Epithelial cell of prostate (primary cell): ENCODE data around the gene NGRN.
"Not testable (repeated sequence)": the region's sequence is repeated elsewhere in the genome, so short reads cannot be mapped to it uniquely, and the experiment has no call there.

Experiments
- DNase-seq: peaks from one replicate; pipeline ENCODE4 v3.0.0-alpha.2; 2011; ENCODE audit warnings: low read depth, low spot score
- H3K27ac ChIP-seq: fragments of 450-650 bp; 2 replicates; pipeline ENCODE4 v1.5.1; 2017; ENCODE audit warnings: mild to moderate bottlenecking

The NGRN gene

GRCh38 chr15:90271459-90272166 is 6.1 kb downstream of the NGRN start:
- no peak for DNase-seq
- no peak overlapping the region for H3K27ac ChIP-seq

- DNase-seq, H3K27ac ChIP-seq: not testable (repeated sequence)
These were observed 13.0 kb downstream of the NGRN start for GRCh38 chr15:90278467-90278866.

DNA sequence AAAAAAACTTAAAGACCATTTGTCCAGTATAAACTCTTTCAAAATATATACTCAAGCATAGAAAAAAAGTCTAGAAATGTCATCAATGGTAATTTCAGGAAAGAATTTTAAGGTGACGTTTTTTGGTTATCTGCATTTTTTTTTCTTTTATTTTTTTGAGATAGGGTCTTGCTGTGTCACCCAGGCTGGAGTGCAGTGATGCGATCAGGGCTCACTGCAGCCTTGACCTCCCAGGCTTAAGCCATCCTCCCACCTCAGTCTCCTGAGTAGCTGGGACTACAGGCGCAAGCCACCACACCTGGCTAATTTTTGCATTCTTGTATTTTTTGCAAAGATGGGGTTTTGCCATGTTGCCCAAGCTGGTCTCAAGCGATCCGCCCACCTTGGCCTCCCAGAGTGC is 15.3 kb downstream of the NGRN start:
- H3K27ac ChIP-seq, DNase-seq: not testable (repeated sequence)

GRCh38 chr15:90281637-90282036 is 16.2 kb downstream of the NGRN start:
- not testable (repeated sequence) for DNase-seq, H3K27ac ChIP-seq

DNA sequence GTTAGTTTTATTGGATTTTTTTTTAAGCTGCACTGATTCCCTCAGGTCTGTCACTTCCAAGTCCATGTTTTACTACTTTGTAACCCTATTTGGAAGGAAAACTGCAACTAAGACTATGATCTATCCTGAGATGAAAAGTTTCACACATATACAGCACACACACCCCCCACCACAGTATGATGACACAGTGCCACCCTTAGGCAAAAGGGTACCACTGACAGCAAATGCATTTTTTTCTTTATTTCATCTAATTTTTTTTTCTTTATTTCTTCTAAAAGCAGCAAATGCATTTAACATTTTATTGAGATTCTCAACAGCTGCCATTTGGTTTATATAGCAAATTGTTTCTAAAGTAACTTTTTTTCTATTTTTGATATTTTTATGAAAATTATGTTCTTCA is 21.2 kb downstream of the NGRN start:
- no peak for DNase-seq
- H3K27ac ChIP-seq: no peak overlapping the region

DNA sequence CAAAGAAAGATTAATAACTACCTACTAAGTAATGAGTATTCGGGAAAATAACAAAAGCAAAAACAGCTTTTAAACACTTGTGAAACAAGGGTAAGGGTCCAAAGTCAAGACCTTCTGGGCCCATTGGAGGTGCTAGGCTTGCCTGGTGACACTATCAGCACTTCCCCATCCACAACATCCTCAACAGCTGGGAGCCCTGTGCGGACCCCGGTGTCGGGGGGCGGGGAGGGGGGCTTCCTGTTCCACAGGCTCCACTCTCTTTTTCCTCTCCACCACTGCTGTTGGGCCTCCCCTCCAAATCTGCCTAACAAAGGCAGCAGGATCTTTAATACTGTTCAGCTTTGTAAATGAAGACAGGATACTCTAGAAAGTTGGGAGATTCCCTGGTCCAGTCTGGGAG is 21.6 kb downstream of the NGRN start:
- no peak for DNase-seq
- no peak overlapping the region for H3K27ac ChIP-seq

DNA sequence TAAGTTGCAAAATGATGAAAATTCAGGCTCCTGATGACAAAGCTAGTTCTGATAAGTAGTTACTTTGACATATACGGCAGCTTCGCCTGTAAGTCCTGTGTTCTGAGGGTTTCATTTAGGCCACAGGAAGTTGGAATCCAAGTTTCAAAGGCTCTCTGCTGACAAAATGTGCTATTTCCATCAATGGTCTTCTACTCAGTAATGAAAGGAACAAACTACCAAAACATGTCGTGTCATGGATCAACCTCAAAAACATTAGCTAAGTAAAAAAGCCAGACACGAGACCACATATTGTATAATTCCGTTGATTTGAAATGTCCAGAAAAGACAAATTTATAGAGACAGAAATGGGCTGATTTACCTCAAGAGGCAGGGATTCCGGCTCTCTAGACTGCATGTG is 22.5 kb downstream of the NGRN start:
- no peak for DNase-seq
- H3K27ac ChIP-seq: no peak overlapping the region

- H3K27ac ChIP-seq: no peak overlapping the region
- no peak for DNase-seq
These were observed 26.3 kb downstream of the NGRN start for GRCh38 chr15:90291679-90292356.

DNA sequence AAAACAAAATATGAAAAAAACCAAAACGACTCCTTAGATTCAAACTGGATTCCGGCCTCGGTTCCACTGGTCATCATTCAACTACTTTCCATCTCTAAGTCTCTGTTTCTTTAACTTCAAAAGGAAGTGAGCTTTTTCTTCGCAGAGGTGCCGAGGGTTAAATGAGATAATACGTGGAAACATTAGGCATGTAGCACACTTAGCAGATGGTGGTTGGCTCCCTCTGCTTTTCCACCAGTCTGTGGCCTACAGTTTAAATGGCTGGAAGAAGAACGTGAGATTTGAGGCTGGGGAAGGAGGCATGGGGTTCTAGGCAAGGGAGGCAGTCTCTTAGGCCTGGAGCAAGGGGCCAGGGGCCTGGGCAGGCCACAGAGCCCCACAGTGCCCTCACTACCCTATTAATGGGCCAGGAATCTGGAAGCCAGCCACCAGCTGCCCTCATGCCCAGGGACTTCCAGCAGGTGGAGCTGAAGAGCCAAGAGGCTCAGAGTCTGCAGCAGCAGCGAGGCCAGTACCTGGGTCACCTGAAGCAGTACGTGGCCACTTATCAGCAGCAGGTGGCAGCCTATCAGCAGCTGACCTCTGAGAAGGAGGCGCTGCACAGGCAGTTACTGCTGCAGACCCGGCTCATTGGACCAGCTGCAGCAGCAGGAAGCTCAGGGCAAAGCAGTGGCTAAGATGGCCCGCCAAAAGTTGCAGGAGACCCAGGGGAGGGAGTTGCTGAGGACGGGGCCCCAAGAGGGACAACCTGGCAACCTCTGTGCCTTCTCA is 27.8 kb downstream of the NGRN start:
- peak; percentile 33 for DNase-seq
- not testable (repeated sequence) for H3K27ac ChIP-seq

DNA sequence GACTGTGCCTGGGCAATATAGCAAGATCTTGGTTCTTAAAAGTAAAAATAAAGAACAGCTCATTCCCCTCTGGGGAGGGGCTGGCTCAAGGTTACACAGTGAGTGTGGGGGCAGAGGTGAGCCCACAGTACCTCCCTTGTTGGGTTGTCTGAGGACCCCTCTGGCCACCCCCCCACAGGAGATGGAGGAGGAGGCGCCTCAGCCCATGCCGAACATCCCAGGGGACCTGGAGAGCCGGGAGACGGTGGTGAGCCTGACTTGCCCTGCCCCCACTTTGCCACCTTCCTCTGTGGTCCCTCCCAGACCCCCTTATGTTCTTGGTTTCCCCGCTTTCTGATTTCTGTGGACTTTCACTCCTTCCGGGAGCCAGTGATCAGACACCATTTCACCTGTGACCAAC is 28.7 kb downstream of the NGRN start:
- no peak for DNase-seq

GRCh38 chr15:90294601-90295269 is 29.3 kb downstream of the NGRN start:
- DNase-seq: no peak
- no peak overlapping the region for H3K27ac ChIP-seq

More for the DNA sequence above, 28.7 kb downstream of the NGRN start:
- no peak overlapping the region for H3K27ac ChIP-seq

DNA sequence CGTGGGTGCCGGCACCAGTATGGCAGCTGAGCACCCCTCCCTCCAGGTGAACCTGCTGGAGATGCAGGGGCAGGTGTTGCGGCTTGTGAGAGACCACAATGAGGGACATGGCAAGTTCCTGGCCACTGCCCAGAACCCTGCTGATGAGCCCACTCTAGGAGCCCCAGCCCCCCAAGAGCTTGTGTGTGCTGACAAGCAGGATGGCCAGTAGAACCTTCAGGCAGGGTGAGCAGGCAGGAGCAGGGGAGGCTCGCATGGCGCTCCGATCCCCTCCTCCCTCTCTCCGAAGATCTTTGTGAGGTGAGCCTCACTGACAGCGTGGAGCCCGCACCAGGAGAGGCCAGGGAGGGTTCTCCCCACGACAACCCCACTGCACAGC is 29.8 kb downstream of the NGRN start:
- H3K27ac ChIP-seq: no peak overlapping the region
- no peak for DNase-seq

GRCh38 chr15:90296316-90296884 is 30.9 kb downstream of the NGRN start:
- H3K27ac ChIP-seq, DNase-seq: not testable (repeated sequence)

DNA sequence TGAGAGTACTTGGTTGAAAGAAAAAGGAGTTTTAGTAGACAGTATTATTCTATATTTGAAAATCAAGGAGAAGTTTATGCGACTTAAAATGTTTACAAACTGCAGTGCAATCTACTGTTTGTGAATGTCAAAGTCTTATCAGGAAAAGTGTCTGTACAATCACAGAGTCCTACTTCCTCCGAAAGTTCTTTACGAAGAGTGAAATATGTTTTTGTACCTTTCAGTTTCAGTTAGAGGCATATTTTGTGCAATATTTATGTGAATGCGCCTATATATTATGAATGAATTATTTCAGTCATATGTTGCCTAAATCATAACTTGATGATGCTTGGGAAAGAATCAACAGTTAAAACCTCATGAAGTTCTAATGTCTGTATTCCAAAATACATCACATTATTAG is 31.5 kb downstream of the NGRN start:
- H3K27ac ChIP-seq: no peak overlapping the region
- no peak for DNase-seq

GRCh38 chr15:90300541-90300940 is 35.1 kb downstream of the NGRN start:
- no peak overlapping the region for H3K27ac ChIP-seq
- DNase-seq: no peak

DNA sequence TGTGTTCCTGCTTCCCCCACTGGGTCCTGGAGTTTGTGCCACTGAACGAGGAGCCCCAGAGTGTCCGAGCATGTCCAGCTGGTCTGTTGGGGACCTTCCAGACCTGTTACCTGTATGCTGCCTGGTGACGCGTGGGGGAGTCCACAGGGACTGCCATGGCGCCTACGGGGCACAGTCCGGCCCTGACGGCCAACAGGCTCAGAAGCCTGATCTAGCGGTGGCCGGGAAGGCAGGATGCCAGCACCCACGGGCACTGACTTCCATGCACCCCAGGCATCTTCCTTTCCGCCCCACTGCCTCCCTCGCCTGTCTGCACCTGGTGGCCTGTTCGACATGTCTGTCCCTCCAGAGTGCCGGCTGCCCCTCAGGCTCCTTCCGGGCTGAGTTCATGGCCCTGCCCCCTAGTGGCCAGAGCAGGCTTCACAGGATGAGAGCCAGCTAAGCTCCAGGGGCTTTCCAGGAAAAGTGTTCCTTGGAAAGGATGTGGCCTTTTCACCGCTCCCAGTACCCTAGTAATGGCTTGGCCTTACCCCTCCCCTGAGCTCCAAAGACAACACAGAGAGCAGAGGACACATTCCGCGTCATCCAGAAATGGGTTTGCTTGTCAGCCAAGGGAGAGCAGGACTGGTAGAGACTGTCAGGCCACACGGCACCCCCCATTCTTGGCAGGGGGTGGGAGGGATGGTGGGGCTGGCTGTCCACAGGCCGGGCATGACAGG is 35.7 kb downstream of the NGRN start:
- no peak overlapping the region for H3K27ac ChIP-seq
- no peak for DNase-seq

DNA sequence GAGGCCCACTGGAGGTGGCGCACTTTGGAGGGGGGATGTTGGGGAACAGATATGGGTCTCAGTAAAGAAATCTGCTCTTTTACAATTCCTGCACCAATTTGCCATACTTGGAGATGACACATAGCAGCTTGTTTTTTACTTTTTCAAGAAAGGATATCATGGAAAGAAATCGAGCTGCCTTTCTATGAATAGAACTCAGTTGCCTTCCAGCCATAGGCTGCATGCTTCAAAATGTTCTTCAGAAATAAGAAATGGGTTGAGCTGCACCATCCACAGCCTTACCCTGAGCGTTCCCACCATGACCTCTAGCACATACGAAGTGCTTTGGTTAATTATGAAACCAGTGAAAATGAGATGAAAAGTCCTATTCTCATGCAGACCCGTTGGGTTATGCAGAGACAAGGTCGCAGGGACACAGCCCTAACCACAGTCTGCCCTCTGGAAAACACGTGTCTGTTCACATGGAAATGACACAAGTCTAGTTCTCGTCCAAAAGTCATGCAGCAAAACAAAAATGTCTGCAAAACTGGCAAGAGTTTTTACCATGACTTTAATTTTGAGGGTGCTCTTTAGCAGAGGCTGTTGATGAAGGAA is 36.3 kb downstream of the NGRN start:
- no peak for DNase-seq
- no peak overlapping the region for H3K27ac ChIP-seq

GRCh38 chr15:90305355-90305754 is 39.9 kb downstream of the NGRN start:
- DNase-seq, H3K27ac ChIP-seq: not testable (repeated sequence)

- no peak overlapping the region for H3K27ac ChIP-seq
- no peak for DNase-seq
These were observed 40.5 kb downstream of the NGRN start for GRCh38 chr15:90305932-90306331.
